ENCODE measurements around the gene NPLOC4.

The NPLOC4 gene

GRCh38 chr17:81515530-81516041, 121.3 kb downstream of the NPLOC4 start:
- DNase-seq, result no peak

DNA sequence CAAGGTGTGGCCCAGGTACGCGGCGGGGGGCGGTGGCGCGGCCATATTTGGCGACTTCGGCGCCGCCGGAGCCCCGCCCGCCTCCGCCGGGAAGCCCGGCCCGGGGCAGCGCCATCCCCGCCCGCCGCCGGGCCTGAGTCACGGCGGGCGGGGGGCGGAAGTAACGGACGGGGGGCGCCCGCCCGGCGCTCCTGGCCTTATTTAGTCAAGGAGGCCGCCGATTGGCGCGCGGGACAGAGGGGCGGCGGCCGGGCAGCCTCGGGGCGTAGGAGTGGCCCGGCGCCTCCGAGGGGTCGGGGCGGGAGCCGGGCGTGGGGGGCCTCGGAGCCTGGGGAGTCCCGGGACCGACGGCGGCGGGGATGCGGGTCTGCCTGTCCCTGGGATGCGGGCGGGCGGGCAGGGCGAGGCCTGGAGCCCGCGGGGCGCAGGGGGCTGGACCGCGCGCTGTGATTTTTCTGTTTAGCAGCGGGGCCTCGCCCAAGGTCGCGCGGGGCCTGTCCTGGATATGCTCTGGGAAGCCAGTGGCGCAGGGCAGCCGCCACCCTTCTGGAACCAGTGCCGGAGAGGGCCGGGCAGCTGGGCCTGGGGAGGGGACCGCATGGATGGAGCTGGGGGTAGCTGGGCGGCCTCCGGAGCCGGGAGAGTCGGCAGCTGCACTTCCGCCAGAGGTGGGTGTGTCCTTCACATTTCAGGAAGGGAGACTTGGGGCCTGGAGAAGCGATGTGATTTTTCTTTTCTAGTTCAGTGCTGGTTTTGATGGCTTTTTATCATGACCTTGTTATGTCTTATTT, 122.0 kb downstream of the NPLOC4 start:
- peak; percentile 82 to 85 for DNase-seq

DNA sequence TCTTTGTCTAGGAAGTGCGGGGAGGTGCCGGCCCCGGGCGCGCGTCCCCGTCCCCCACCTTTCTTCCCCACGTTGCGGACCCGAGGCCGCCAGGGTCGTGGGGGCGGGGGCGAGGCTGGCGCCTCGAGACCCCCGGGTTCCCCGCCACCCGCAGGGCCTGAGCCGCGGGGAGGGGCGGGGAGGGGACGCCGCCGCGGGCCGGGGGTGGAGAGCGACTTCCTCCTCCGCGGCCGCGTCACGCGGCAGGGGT, 122.5 kb downstream of the NPLOC4 start:
- no peak for DNase-seq

DNA sequence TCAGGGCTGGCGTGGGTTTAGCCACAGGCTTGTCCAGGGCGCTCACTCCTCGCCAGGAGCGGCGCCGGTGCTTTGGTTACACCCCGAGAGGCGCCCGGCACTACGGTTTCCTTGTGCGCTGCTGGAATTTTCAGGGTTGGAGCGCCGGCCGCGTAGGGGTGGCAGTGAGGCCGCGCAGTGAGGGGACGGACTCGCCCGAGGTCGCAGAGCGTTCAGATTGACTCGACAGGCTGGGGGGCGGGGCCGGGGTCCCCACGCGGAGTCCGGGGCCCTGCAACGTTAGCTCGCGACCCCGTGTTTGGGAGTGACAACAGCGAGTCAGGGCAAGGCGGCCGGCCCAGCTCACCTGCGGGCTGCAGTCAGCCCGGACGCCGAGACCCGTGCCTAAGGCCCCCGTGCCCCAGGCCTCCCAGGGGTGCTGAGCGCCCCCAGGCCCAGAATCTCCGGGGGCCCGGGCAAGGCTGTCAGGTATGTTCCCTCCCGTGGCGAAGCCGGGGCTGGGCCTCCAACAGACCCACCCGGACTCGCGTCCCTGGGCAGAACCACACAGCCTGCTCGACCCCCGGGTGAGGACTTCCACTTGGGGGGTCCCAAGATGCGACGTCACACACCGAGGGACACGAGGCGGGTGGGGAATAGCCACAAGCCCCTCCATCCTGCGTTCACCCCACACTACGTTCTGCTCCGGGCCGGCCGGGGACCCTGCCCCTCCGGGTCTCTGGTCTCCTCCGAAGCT, 123.0 kb downstream of the NPLOC4 start:
- peak; percentile 67 to 68 for DNase-seq

- DNase-seq, result peak; percentile 76 to 85
Measured at GRCh38 chr17:81513372-81513752, 123.5 kb downstream of the NPLOC4 start.

GRCh38 chr17:81512562-81513371, 124.1 kb downstream of the NPLOC4 start, which contains the start of gene ACTG1:
TSS of gene ACTG1 (minus strand) at chr17:81512799. CDS start at chr17:81512354, 445 bp downstream.
- DNase-seq, result peak; percentile 93 to 94

DNA sequence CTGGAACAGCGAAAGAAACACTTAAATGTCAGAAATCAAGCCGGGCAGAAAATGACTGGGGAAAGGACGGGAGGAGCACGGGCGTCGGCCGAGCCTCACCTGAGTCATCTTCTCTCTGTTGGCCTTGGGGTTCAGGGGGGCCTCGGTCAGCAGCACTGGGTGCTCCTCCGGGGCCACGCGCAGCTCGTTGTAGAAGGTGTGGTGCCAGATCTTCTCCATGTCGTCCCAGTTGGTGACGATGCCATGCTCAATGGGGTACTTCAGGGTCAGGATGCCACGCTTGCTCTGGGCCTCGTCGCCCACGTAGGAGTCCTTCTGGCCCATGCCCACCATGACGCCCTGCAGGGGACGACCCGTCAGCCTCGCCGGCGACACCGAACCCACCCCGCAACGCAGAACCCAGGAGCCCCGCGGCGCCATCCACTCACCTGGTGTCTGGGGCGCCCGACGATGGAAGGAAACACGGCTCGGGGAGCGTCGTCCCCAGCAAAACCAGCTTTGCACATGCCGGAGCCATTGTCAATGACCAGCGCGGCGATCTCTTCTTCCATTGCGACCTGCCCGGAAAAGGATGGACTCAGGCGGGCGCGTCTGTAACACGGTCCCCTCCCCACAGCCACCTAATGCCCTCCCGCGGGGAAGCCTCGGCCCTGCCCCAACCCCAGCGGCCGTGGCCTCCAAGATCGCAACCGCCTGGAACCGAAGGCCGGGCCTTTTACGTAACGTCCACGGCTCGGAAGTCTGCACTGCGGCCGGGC, 124.9 kb downstream of the NPLOC4 start:
- DNase-seq, result peak in 1 of 2 experiments; percentile 55

GRCh38 chr17:81511554-81511803, 125.4 kb downstream of the NPLOC4 start:
- no peak for DNase-seq

- DNase-seq, result no peak
Measured at GRCh38 chr17:81510785-81511553, 125.9 kb downstream of the NPLOC4 start.

- DNase-seq, result no peak
Measured at GRCh38 chr17:81509972-81510784, 126.7 kb downstream of the NPLOC4 start.

- peak; percentile 59 to 74 for DNase-seq
Measured at GRCh38 chr17:81509207-81509971, 127.5 kb downstream of the NPLOC4 start.

DNA sequence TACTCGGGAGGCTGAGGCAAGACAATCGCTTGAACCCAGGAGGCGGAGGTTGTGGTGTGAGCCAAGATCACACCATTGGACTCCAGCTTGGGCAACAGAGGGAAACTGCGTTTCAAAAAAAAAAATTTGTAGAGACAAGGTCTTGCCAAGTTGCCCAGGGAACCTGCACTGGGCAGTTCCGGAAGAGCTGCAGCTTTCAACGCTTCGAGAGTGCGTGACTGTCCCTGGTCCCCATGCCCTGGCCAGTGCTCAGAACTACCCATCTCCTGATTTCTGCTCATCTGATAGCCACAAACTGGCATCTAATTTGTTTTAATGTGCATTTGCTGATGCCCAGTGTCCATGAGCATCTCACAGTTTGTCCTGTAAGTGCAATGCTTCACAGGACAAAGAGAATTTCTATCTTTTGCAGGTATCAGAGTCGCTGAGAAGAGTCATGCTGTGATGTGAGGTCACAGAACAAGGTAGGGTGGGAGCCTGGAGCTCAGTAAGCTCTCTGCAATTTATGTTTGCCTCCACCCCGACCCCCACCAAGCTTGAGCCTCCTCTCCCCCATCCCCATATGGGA, 128.2 kb downstream of the NPLOC4 start:
- DNase-seq, result no peak
